GM19467 (cell line): ENCODE measurements around the gene FAM53A.

Experiments
- ATAC-seq: cut with Tn5 transposase; IDR thresholded peaks from one replicate; pipeline ENCODE4 v1.9.1; 2021; ENCODE audit warnings: mild to moderate bottlenecking, moderate library complexity; ENCODE audit not compliant: unreplicated experiment

Gene FAM53A

DNA sequence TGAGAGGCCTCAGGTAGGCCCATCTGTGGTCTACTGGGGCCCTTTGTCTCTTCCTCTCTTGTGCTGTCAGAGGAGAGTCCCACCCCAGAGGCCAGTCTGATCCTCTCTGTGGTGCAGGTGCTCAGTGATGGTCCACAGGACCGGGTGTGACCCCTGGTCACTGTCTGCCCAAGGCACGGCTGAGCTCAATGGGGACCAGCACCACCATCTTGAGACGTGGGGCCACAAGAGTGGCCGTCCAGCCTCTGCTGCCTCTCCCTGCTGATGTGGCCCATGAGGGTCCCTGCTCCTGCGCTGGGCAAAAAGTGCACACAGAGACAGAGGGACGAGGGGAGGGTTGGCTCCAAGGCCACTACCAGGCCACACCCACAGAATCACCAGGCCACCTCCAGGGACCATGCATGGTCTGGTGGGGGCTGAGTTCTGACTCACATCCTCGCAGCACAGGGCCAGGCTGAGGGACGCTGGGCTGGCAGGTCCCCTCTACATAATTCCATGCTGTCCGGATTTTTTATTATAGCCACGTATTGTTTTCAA is 88.3 kb downstream of the FAM53A start:
- no peak for ATAC-seq

GRCh38 chr4:1594871-1595788 is 89.0 kb downstream of the FAM53A start:
- ATAC-seq, result no peak

DNA sequence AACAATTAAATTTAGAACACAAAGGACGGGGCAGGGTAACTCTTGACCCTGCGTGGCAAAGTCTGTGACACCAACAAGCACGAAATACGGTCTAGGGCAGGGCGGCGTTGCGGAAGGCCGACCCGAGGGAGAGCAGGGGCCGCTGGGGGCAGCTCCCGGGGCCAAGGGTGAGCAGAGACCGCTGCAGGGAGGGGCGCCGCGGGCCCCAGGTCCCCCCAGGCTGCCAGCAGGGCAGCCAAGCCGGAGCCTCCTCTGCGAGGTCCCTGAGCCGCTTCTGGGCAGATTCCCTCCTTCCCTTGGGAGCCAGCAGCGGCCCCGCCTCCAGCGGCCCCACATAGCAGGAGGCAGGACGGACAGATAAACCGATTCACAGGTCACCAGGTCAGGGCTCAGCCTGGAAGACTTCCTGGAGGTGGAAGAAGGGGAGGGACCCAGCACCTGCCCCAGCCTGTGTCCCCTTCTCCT is 90.2 kb downstream of the FAM53A start:
- no peak for ATAC-seq

DNA sequence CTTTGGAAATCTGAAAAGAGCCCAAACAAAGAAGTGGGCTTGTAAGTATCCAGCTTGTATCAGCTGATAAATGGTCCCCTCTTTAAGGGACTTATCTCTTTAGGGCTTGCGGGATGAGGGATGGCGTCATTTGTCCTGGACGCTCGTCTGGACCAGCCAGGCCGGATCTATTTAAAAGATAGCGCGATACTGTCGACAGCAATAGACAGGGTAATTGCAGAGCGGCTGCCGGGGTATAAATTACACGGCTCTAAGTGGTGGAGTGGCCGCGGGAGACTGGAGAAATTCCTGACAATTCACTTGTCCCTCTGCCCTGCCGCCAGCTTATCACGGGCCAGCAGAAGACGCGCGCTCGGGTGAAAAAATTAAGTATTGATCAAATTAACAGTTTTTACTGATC is 90.7 kb downstream of the FAM53A start:
- ATAC-seq, result no peak

DNA sequence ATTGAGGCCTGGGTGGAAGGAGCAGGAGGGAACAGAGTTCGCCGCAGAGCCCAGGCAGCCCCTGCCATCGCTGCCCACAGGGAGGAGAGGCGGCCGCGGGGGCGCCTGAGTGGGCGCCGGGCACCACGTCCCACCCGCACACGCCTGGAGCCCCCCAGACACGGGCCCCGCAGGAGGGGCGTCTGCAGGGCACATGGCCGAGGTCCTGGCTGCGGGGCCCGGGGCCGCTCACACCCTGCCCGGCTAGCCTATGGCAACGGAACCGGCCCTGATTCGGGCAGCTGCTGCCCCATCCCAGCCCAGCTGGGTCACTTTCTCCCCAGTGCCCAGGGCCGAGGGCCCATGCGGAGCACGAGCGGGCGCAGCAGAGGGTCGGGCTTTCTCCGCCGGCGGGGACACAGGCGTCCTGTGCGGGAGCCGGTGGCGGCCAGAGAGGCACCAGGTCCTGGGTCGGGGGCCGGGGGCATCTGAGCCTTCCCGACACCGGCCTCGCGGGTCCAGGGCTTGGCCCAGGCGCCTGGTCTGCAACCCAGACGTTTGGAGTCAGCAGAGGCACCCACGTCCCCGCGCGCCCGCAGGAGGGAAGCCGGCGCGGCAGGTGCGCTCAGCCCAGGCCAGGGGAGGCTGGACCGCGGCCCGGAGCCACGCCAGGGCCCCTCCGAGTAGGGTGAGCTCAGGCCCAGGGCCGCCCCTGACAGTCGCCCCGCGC is 91.2 kb downstream of the FAM53A start:
- ATAC-seq, result no peak

DNA sequence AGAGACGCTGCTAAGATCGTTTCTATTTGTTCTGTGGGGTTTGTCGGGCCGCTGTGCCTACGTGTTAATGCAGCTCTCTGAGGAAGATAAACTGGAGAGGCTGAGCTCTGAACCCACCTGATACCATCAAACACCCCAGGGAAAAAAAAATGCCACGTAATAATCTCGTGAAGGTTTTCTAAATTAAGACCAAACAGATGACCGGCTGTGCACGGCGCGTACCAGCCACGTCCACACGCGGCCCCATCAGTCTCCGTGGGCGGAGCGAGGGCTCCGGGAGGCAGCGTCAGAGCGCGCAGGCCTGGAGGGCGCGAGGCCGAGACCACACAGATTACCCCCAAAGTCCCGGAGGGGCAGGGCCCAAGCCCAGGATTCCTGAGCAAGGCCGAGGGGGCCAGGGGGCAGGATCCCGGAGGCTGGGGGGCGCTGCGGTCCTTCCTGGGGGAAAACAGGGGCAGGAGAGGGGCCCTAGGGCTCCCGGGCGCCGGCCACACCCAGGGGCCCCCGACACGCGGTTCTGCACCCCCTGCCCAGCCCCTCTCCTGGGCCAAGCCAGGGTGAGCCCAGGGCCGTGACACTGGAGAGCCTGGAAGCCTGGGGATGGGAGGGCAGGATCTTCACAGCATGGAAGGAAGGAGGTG is 91.9 kb downstream of the FAM53A start:
- no peak for ATAC-seq

- no peak for ATAC-seq
Observed at GRCh38 chr4:1591107-1591506, 93.0 kb downstream of the FAM53A start.

- ATAC-seq, result no peak
Observed at GRCh38 chr4:1590244-1590643, 93.9 kb downstream of the FAM53A start.
